SH-SY5Y (cell line): ENCODE results near the gene SOX13.

Experiments used
- GATA2 ChIP-seq: IDR thresholded peaks from 2 replicates; pipeline ENCODE4 v1.6.1; 2011; ENCODE audit warnings: mild to moderate bottlenecking, low read depth, low read length
- GATA3 ChIP-seq: IDR thresholded peaks from 2 replicates; pipeline ENCODE4 v1.6.1; 2011; ENCODE audit warnings: low read depth, mild to moderate bottlenecking, low read length, moderate library complexity

DNA sequence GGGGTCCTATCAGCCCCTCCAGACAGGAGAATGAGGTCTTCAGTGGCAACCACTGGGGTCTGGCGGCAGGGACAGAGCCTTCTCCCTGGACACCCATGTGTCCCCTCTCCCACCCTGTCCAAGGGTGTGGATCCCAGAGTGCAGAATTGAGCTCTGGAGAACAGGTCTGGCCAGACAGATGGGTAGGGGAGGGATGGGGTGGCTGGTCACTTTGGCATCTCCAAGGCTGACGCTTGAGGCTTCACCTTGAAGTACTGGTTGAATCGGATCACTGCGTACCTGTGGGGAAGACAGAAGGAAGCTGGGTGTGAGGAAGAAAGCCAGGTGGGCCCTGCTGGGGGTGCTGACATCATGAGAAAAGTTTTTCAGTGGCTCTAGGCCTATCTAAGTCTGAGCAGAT, 59.1 kb downstream of the SOX13 start:
- TF ChIP-seq GATA3: no peak
- TF ChIP-seq GATA2: no peak
